Left ventricle myocardium inferior (tissue), 1 donor: Measurements from ENCODE around the gene WASHC4. TPM values are rescaled to one million over a fixed set of nuclear protein-coding genes. Genes with fewer than 3 reads are reported as not detected.

Source experiments
- DNase-seq: peaks from one replicate; pipeline ENCODE4 v3.0.0-alpha.2; 2020
- H3K27ac ChIP-seq: fragments of 200-600 bp; replicated peaks from 2 replicates; pipeline ENCODE4 v1.8.0; 2021
- H3K27me3 ChIP-seq: fragments of 200-600 bp; 2 replicates; pipeline ENCODE4 v1.8.0; 2021; ENCODE audit warnings: low read depth
- H3K36me3 ChIP-seq: fragments of 200-600 bp; 2 replicates; pipeline ENCODE4 v1.8.0; 2021
- H3K4me1 ChIP-seq: fragments of 200-600 bp; 2 replicates; pipeline ENCODE4 v1.8.0; 2021
- H3K4me3 ChIP-seq: fragments of 200-600 bp; 2 replicates; pipeline ENCODE4 v1.8.0; 2021; ENCODE audit warnings: mild to moderate bottlenecking, moderate library complexity
- H3K9me3 ChIP-seq: fragments of 200-600 bp; replicated peaks from 2 replicates; pipeline ENCODE4 v1.8.0; 2021
- intact Hi-C: fragments of 100-400 bp; cut with micrococcal nuclease; formaldehyde crosslinking; loops from one replicate; pipeline ENCODE4 v1.11.0; 2022
- total RNA-seq: library from RNA; stranded (reverse); fragmentation: NEBNext Ultra II Directional; extraction: Animal tissue kit (Norgen Biotek cat#: 25700); gene quantifications from one replicate; pipeline ENCODE4 v1.2.1, GENCODE V29; 2021
- TF ChIP-seq, protein P1 (sequence below): fragments of 200-600 bp; IDR thresholded peaks from 2 replicates; pipeline ENCODE4 v1.8.0; 2021; ENCODE audit warnings: antibody characterized with exemption, mild to moderate bottlenecking, borderline replicate concordance
- donor health status: DM: no; HTN: yes; CAD: no; lungs with severe emphysema.

Gene WASHC4
- total RNA-seq, 1 donor from 2014 or later = 23.5 TPM

DNA sequence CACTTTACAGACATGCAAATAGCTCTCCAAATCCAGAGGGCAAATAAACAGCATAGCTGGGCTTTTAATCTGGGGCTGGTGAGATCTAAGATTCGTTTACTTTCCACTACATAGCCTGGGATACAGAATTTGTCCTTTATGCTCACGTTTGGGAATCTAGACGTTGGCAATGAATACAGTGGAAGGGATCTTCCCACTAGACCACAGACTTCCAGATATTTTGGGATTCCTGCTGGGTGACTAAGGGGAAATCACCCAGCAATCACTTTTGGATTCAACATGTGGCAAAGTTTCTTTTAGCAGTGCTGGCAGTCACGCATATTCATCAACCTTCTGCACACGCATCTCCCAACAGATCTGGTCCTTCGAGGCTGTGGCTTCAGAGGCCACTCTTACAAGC lies 104.9 kb downstream of the WASHC4 start:
- H3K4me1 ChIP-seq = peaks cover 12% of the 10 kb centered on the region
- no peak overlapping the region for H3K27ac ChIP-seq
- no peak for DNase-seq
- no peaks in the 10 kb centered on the region for H3K27me3 ChIP-seq
- H3K36me3 ChIP-seq = peaks cover 74% of the 10 kb centered on the region
- intact Hi-C loops = no loop called here
- no peaks in the 10 kb centered on the region for H3K9me3 ChIP-seq
- no peak overlapping the region for H3K4me3 ChIP-seq
- TF ChIP-seq, protein P1, sequence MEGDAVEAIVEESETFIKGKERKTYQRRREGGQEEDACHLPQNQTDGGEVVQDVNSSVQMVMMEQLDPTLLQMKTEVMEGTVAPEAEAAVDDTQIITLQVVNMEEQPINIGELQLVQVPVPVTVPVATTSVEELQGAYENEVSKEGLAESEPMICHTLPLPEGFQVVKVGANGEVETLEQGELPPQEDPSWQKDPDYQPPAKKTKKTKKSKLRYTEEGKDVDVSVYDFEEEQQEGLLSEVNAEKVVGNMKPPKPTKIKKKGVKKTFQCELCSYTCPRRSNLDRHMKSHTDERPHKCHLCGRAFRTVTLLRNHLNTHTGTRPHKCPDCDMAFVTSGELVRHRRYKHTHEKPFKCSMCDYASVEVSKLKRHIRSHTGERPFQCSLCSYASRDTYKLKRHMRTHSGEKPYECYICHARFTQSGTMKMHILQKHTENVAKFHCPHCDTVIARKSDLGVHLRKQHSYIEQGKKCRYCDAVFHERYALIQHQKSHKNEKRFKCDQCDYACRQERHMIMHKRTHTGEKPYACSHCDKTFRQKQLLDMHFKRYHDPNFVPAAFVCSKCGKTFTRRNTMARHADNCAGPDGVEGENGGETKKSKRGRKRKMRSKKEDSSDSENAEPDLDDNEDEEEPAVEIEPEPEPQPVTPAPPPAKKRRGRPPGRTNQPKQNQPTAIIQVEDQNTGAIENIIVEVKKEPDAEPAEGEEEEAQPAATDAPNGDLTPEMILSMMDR = no peak

- no peak overlapping the region for H3K27ac ChIP-seq
- no peak for DNase-seq
- H3K36me3 ChIP-seq = peaks cover 62% of the 10 kb centered on the region
- TF ChIP-seq, protein P1 = no peak
- peaks cover 21% of the 10 kb centered on the region for H3K4me1 ChIP-seq
- intact Hi-C loops = no loop called here
- H3K27me3 ChIP-seq = no peaks in the 10 kb centered on the region
- H3K9me3 ChIP-seq = no peaks in the 10 kb centered on the region
- no peak overlapping the region for H3K4me3 ChIP-seq
Observed at GRCh38 chr12:105214148-105214547, 106.6 kb downstream of the WASHC4 start.

- Histone ChIP-seq H3K9me3 (no peaks in the 10 kb centered on the region), H3K36me3 (peaks cover 55% of the 10 kb centered on the region), H3K4me3 (no peak overlapping the region), H3K4me1 (peaks cover 28% of the 10 kb centered on the region), H3K27ac (no peak overlapping the region), H3K27me3 (no peaks in the 10 kb centered on the region)
- intact Hi-C loops = no loop called here
- TF ChIP-seq, protein P1 = no peak
- DNase-seq = no peak
Observed at GRCh38 chr12:105214670-105215375, 107.3 kb downstream of the WASHC4 start.

DNA sequence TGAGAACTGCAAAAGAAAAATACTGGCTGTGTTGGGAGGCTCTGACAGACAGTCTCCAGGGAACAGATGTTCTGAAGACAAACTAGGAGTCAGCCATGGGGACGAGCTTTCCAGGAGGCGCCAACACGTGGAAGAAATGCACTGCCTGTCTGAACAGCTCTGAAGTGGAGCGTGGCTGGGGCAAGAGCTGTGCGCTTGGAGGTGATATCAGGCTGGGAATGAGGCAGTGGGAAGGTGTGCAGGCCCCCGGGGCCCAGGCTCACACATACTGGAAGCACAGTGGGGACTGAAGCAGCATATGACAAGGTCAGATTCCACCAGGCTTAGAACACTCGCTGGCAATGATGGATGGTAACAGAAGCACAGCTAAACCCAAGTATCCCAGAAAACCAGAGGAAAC lies 110.9 kb downstream of the WASHC4 start:
- peak overlapping the region; percentile 82 for H3K27ac ChIP-seq
- no peak overlapping the region for H3K4me3 ChIP-seq
- DNase-seq = peak; percentile 51
- intact Hi-C loops = no loop called here
- TF ChIP-seq, protein P1 = no peak
- no peaks in the 10 kb centered on the region for H3K9me3 ChIP-seq
- H3K27me3 ChIP-seq = no peaks in the 10 kb centered on the region
- H3K36me3 ChIP-seq = peaks cover 44% of the 10 kb centered on the region
- H3K4me1 ChIP-seq = peaks cover 64% of the 10 kb centered on the region

Other genes with a start within 250 kb of the WASHC4 start
- 4.6 TPM for gene SLC41A2, start 149.4 kb upstream of the WASHC4 start, total RNA-seq
- gene NOPCHAP1, start 121.4 kb upstream of the WASHC4 start, total RNA-seq = 11.1 TPM
- gene ALDH1L2, start 23.3 kb upstream of the WASHC4 start, total RNA-seq = 3.0 TPM
- 19.8 TPM for gene APPL2, start 128.4 kb downstream of the WASHC4 start, total RNA-seq
- 1.1 TPM for gene C12orf75, start 223.0 kb downstream of the WASHC4 start, total RNA-seq